Transverse colon (tissue), 4 donors: ENCODE measurements around the gene PTPRE. TPM values are rescaled to one million over a fixed set of nuclear protein-coding genes. Genes with fewer than 3 reads are reported as not detected.

Experiments
- DNase-seq: peaks from one replicate; pipeline ENCODE4 v3.0.0-alpha.2; 2019
- H3K27ac ChIP-seq, 4 donors: fragments of 200-600 bp; sonication (generic); 2 replicates each; pipeline ENCODE4 v1.5.1; 2016 to 2018; ENCODE audit warnings: inconsistent platforms in 4 of 4
- H3K27me3 ChIP-seq: fragments of 200-600 bp; sonication (generic); 2 replicates; pipeline ENCODE4 v1.5.1; 2017; ENCODE audit warnings: inconsistent platforms
- H3K36me3 ChIP-seq, 4 donors: fragments of 200-600 bp; sonication (generic); 2 replicates each; pipeline ENCODE4 v1.5.1; 2017 to 2019; ENCODE audit warnings: inconsistent platforms in 4 of 4
- H3K4me1 ChIP-seq, 4 donors: fragments of 200-600 bp; sonication (generic); 2 replicates each; pipeline ENCODE4 v1.5.1; 2017 to 2020; ENCODE audit warnings: inconsistent platforms in 4 of 4
- H3K4me3 ChIP-seq, 4 donors: fragments of 200-600 bp; sonication (generic); 1 replicate in 1 of 4; 2 replicates in 3 of 4; pipeline versions ENCODE4 v1.5.1 to v1.6.1; 2017 to 2019; ENCODE audit warnings: inconsistent platforms in 4 of 4
- H3K9me3 ChIP-seq, 2 donors: fragments of 200-600 bp; sonication (generic); 2 replicates each; pipeline ENCODE4 v1.5.1; 2017 to 2019; ENCODE audit warnings: inconsistent platforms in 2 of 2
- EP300 ChIP-seq: sonication (generic); formaldehyde crosslinking; IDR thresholded peaks from one replicate; pipeline ENCODE4 v1.6.1; 2017; ENCODE audit warnings: antibody characterized with exemption, low read depth
- POLR2A ChIP-seq: fragments of 450-650 bp; IDR thresholded peaks from one replicate; pipeline ENCODE4 v1.6.1; 2016; ENCODE audit warnings: antibody characterized with exemption, mild to moderate bottlenecking, moderate library complexity
- POLR2AphosphoS5 ChIP-seq, 3 donors: sonication (generic); formaldehyde crosslinking; IDR thresholded peaks; one replicate each; pipeline ENCODE4 v1.6.1; 2016; ENCODE audit warnings: antibody characterized with exemption in 3 of 3
- WGBS, 2 donors: methylation state at CpG; one replicate each; pipeline ENCODE4 v1.1.5; 2018; ENCODE audit warnings: low coverage in 1 of 2; 5-methylcytosine and 5-hydroxymethylcytosine counted together
- in situ Hi-C, 4 donors: fragments of 200-750 bp; cut with MboI; loops; one replicate each; pipeline versions ENCODE4 v1.15.0 to v1.15.1; 2017; ENCODE audit warnings: low sequenced_read_pairs in 3 of 4, low pct_ligation_motif_present in 1 of 4, low pct_unique_long_range_greater_than_20kb in 1 of 4
- intact Hi-C: fragments of 100-400 bp; cut with DNase I; formaldehyde crosslinking; loops from one replicate; pipeline ENCODE4 v1.15.1; 2023; ENCODE audit warnings: low total_unique reads
- total RNA-seq, 4 donors: library from RNA; depleted of rRNA; stranded (reverse); fragments of >200 nt; gene quantifications; one replicate each; pipeline ENCODE4 v1.1.0, GENCODE V29; 2016
- TF ChIP-seq, protein P1 (sequence below), 5 experiments: fragments of 200-600 bp in 3 of 5; fragments of 450-650 bp in 2 of 5; sonication (generic) in 3 of 5; IDR thresholded peaks; 1 replicate in 2 of 5; 2 replicates in 3 of 5; pipeline ENCODE4 v1.5.1; 2016 to 2017; ENCODE audit warnings: antibody characterized with exemption in 5 of 5, inconsistent platforms in 3 of 5, mild to moderate bottlenecking in 2 of 5, moderate library complexity in 1 of 5

PTPRE gene
- total RNA-seq, 4 donors from 2014 or later = 25.7 to 43.6 (median 26.7) TPM

- no peak for DNase-seq
- TF ChIP-seq, protein P1, sequence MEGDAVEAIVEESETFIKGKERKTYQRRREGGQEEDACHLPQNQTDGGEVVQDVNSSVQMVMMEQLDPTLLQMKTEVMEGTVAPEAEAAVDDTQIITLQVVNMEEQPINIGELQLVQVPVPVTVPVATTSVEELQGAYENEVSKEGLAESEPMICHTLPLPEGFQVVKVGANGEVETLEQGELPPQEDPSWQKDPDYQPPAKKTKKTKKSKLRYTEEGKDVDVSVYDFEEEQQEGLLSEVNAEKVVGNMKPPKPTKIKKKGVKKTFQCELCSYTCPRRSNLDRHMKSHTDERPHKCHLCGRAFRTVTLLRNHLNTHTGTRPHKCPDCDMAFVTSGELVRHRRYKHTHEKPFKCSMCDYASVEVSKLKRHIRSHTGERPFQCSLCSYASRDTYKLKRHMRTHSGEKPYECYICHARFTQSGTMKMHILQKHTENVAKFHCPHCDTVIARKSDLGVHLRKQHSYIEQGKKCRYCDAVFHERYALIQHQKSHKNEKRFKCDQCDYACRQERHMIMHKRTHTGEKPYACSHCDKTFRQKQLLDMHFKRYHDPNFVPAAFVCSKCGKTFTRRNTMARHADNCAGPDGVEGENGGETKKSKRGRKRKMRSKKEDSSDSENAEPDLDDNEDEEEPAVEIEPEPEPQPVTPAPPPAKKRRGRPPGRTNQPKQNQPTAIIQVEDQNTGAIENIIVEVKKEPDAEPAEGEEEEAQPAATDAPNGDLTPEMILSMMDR (IDR thresholded peaks at IDR 0.05) = no peak
- TF ChIP-seq EP300 = no peak
- TF ChIP-seq POLR2A = no peak
- no peak for TF ChIP-seq POLR2AphosphoS5 (IDR thresholded peaks at IDR 0.05)
- intact Hi-C loops (no loop called here), in situ Hi-C loops (loop anchor here in 2 of 4 donors (10.0 to 25.0 kb wide), 3 partner anchors 102 to 302 kb away; partner anchors contain the start of gene PTPRE (in 2 of the 2))
- Histone ChIP-seq H3K27me3 (no peaks in the 10 kb centered on the region), H3K4me1 (peaks cover 0 to 14% (median 2%) of the 10 kb centered on the region in 4 donors), H3K9me3 (no peaks in the 10 kb centered on the region), H3K27ac (no peak overlapping the region), H3K36me3 (no peaks in the 10 kb centered on the region), H3K4me3 (no peak overlapping the region)
- 67 to 84% methylated on average over 6 to 7 of the region's 7 CpGs for WGBS, 2 donors
Measured at GRCh38 chr10:128014236-128014635, 107.3 kb downstream of the PTPRE start.

- intact Hi-C loops (no loop called here), in situ Hi-C loops (loop anchor here in 2 of 4 donors (10.0 to 25.0 kb wide), 3 partner anchors 104 to 304 kb away; partner anchors contain the start of gene PTPRE (in 2 of the 2))
- Histone ChIP-seq H3K27ac (no peak overlapping the region), H3K36me3 (no peaks in the 10 kb centered on the region), H3K27me3 (no peaks in the 10 kb centered on the region), H3K9me3 (no peaks in the 10 kb centered on the region), H3K4me1 (peaks cover 0 to 2% (median under 1%) of the 10 kb centered on the region in 4 donors), H3K4me3 (no peak overlapping the region)
- WGBS, 2 donors = 81% methylated on average over 12 of the region's 12 CpGs; no CpG with 5 or more reads in 1 of the 2 donors
- no peak for TF ChIP-seq POLR2AphosphoS5 (IDR thresholded peaks at IDR 0.05)
- no peak for TF ChIP-seq EP300
- TF ChIP-seq POLR2A = no peak
- TF ChIP-seq, protein P1 (IDR thresholded peaks at IDR 0.05) = no peak
- no peak for DNase-seq
Measured at GRCh38 chr10:128016423-128017060, 109.6 kb downstream of the PTPRE start.

DNA sequence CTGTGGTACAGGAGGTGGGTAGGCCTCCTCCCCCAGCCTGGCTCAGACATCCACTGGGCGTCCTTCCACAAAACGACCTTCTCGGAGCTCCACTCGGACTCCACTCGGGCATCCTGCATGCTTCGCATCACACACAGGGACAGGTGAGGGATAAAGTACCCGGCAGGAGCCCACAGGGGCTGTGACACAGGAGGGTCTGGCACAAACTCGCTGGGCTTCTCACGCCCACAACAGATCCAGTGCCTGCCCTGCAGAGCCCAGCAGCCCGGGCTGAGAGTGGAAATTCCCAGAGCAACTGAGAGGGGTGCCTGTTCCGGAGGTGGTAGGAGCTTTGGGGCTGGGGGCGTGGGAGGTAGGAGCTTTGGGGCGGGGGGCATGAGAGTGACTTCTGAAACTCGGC, 110.9 kb downstream of the PTPRE start:
- no peak overlapping the region for H3K4me3 ChIP-seq
- in situ Hi-C loops (loop anchor here in 2 of 4 donors (10.0 to 25.0 kb wide), 3 partner anchors 106 to 306 kb away; partner anchors contain the start of gene PTPRE (in 2 of the 2)), intact Hi-C loops (no loop called here)
- H3K36me3 ChIP-seq = no peaks in the 10 kb centered on the region
- no peak overlapping the region for H3K27ac ChIP-seq
- H3K27me3 ChIP-seq = no peaks in the 10 kb centered on the region
- no peaks in the 10 kb centered on the region for H3K4me1 ChIP-seq
- no peaks in the 10 kb centered on the region for H3K9me3 ChIP-seq
- WGBS, 2 donors = 70% methylated on average over 14 of the region's 14 CpGs; no CpG with 5 or more reads in 1 of the 2 donors
- no peak for DNase-seq
- TF ChIP-seq EP300 (no peak), POLR2A (no peak), POLR2AphosphoS5 (IDR thresholded peaks at IDR 0.05) (no peak)
- TF ChIP-seq, protein P1 (IDR thresholded peaks at IDR 0.05) = no peak

GRCh38 chr10:128018236-128018635, 111.3 kb downstream of the PTPRE start:
- DNase-seq = no peak
- WGBS, 2 donors = 51% methylated on average over 13 of the region's 13 CpGs; no CpG with 5 or more reads in 1 of the 2 donors
- H3K27ac ChIP-seq = no peak overlapping the region
- no peaks in the 10 kb centered on the region for H3K9me3 ChIP-seq
- in situ Hi-C loops = loop anchor here in 2 of 4 donors (10.0 to 25.0 kb wide), 3 partner anchors 106 to 306 kb away; partner anchors contain the start of gene PTPRE (in 2 of the 2)
- no peaks in the 10 kb centered on the region for H3K27me3 ChIP-seq
- H3K36me3 ChIP-seq = no peaks in the 10 kb centered on the region
- TF ChIP-seq EP300 = no peak
- TF ChIP-seq POLR2AphosphoS5 (IDR thresholded peaks at IDR 0.05) = no peak
- TF ChIP-seq, protein P1 (IDR thresholded peaks at IDR 0.05) = no peak
- TF ChIP-seq POLR2A = no peak
- no peaks in the 10 kb centered on the region for H3K4me1 ChIP-seq
- no peak overlapping the region for H3K4me3 ChIP-seq
- intact Hi-C loops = no loop called here
